ENCODE results near the gene NAGLU.

NAGLU gene

GRCh38 chr17:42565523-42566214 lies 29.6 kb downstream of the NAGLU start:
- Histone ChIP-seq H3K4me3 (ENCODE audit: low read length) (no peak overlapping the region), H3K9ac (ENCODE audit: low read depth, low read length) (no peak overlapping the region), H3K4me1 (ENCODE audit: insufficient read depth, low read length) (peaks cover 5% of the 10 kb centered on the region; the same call in 1 of the 2 replicates), H3K9me3 (ENCODE audit: insufficient read depth, low read depth, low read length) (no peaks in the 10 kb centered on the region), H3K27me3 (ENCODE audit: insufficient read depth, low read length) (no peaks in the 10 kb centered on the region), H3K36me3 (ENCODE audit: insufficient read depth, low read length) (peaks cover 49% of the 10 kb centered on the region), H3K27ac (ENCODE audit: low read depth, low read length) (peak overlapping the region; percentile 87)
- 91% methylated on average over 16 of the region's 16 CpGs for WGBS

DNA sequence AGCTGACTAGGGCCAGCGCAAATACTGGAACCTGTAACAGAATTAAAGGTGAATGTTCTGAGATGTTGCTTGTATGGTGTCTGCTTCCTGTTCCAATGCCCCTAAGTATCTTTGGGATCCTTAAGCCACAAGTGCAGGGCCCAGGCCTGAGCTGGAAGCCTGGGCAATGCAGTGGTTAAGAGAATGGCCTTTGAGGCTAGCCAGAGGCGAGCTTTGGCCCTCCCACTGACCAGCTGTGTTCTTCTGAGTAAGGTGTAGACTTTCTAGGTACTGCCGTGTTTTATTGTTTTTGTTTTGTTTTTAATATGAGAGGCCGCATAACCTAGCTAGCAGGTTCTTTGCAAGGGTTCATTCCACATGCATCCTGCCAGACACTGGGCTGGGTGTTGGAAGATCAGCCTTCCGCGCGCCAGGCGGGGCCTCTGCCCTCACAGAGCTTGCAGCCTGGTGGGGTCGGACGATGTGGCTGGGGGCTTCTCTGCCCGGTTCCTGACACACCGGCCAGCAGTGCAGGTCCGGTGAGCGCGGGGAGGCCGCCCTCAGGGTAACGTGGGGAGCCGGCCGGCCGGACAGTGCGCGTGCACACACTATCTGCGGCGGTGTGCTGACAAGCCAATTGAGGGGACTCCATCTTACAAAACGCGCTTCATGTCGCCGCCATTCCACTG lies 30.3 kb downstream of the NAGLU start:
- H3K27me3 ChIP-seq (ENCODE audit: insufficient read depth, low read length), result no peaks in the 10 kb centered on the region
- peaks cover 56% of the 10 kb centered on the region for H3K36me3 ChIP-seq (ENCODE audit: insufficient read depth, low read length)
- no peaks in the 10 kb centered on the region for H3K9me3 ChIP-seq (ENCODE audit: insufficient read depth, low read depth, low read length)
- peak overlapping the region; percentile 87 for H3K27ac ChIP-seq (ENCODE audit: low read depth, low read length)
- peaks cover 5% of the 10 kb centered on the region; the same call in 1 of the 2 replicates for H3K4me1 ChIP-seq (ENCODE audit: insufficient read depth, low read length)
- H3K9ac ChIP-seq (ENCODE audit: low read depth, low read length), result peak overlapping the region; percentile 43
- WGBS, result 50% methylated on average over 28 of the region's 28 CpGs
- peak overlapping the region; percentile 83 for H3K4me3 ChIP-seq (ENCODE audit: low read length)

DNA sequence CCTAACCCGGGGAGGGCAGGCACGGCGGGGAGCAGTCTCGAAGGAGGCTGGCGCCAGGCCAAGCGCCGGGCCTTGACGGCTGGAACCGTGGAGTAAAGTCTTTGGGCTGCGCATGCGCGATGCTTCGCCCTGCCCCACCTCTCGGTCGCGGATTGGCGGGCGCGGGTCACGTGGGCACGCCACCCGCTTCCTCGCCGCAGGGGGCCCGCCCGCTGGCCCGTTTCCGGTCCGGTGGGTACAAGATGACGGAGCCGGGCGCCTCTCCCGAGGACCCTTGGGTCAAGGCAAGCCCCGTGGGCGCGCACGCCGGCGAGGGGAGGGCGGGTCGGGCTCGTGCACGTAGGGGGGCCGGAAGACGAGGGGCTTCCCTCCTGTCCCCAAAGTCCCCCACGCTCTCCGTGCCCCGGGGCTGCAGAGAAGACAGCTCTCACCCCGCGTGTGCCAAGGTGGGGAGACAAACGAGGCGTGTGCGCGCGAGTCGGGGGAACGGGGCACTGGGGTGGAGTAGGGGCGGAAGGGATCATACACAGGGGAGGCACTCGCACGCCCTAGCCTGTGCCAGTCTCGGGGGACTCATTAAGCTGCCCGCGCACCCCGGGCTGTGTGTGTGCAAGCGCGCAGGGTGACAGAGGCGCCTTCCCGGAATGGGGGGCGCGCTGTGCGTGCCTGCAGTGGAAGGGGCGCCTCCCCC lies 31.0 kb downstream of the NAGLU start, which contains the start of gene MLX:
MLX (plus strand) TSS at position 218 of the 691 bp plus-strand sequence; CDS start at position 243, 25 bp downstream.
- H3K4me1 ChIP-seq (ENCODE audit: insufficient read depth, low read length), result peaks cover 5% of the 10 kb centered on the region; the same call in 1 of the 2 replicates
- no peaks in the 10 kb centered on the region for H3K27me3 ChIP-seq (ENCODE audit: insufficient read depth, low read length)
- under 1% methylated on average over 72 of the region's 72 CpGs for WGBS
- peaks cover 63% of the 10 kb centered on the region for H3K36me3 ChIP-seq (ENCODE audit: insufficient read depth, low read length)
- peak within 1 kb of the TSS; percentile 80 for H3K9ac ChIP-seq (ENCODE audit: low read depth, low read length)
- H3K4me3 ChIP-seq (ENCODE audit: low read length), result peak within 1 kb of the TSS; percentile 83
- peak within 1 kb of the TSS; percentile 88 for H3K27ac ChIP-seq (ENCODE audit: low read depth, low read length)
- no peaks in the 10 kb centered on the region for H3K9me3 ChIP-seq (ENCODE audit: insufficient read depth, low read depth, low read length)

GRCh38 chr17:42568341-42569111 lies 32.5 kb downstream of the NAGLU start:
- H3K9me3 ChIP-seq (ENCODE audit: insufficient read depth, low read depth, low read length), result no peaks in the 10 kb centered on the region
- H3K4me1 ChIP-seq (ENCODE audit: insufficient read depth, low read length), result peaks cover 5% of the 10 kb centered on the region; the same call in 1 of the 2 replicates
- no peaks in the 10 kb centered on the region for H3K27me3 ChIP-seq (ENCODE audit: insufficient read depth, low read length)
- no peak overlapping the region for H3K9ac ChIP-seq (ENCODE audit: low read depth, low read length)
- H3K4me3 ChIP-seq (ENCODE audit: low read length), result no peak overlapping the region
- H3K27ac ChIP-seq (ENCODE audit: low read depth, low read length), result no peak overlapping the region
- WGBS, result 87% methylated on average over 12 of the region's 14 CpGs
- peaks cover 76% of the 10 kb centered on the region for H3K36me3 ChIP-seq (ENCODE audit: insufficient read depth, low read length)

- Histone ChIP-seq H3K9me3 (ENCODE audit: insufficient read depth, low read depth, low read length) (no peaks in the 10 kb centered on the region), H3K27me3 (ENCODE audit: insufficient read depth, low read length) (no peaks in the 10 kb centered on the region), H3K9ac (ENCODE audit: low read depth, low read length) (no peak overlapping the region), H3K4me3 (ENCODE audit: low read length) (no peak overlapping the region), H3K36me3 (ENCODE audit: insufficient read depth, low read length) (peaks cover 78% of the 10 kb centered on the region), H3K27ac (ENCODE audit: low read depth, low read length) (no peak overlapping the region), H3K4me1 (ENCODE audit: insufficient read depth, low read length) (no peaks in the 10 kb centered on the region)
- WGBS, result 95% methylated on average over 9 of the region's 12 CpGs
Observed at GRCh38 chr17:42571435-42572225, 35.6 kb downstream of the NAGLU start.

DNA sequence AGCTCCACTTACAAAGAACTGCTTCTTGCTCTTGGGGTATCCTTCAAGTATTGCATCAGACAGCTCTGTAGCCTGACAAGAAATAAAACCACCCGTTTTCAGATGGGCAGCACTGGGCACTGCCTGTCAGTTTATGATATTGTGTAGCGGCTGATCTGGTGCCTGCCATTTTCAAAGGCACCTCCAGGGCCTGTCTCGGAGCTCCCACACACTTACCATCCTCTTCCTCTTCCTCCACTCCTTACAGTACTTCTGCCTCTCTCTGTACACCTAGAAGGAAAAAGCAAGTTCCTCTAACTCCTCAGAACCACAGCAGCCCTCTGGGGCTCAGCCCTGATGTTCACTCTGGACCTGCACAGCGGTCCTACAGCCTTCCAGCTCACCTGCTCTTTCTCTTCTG lies 37.1 kb downstream of the NAGLU start:
- WGBS, result 95% methylated on average over 4 of the region's 4 CpGs
- no peaks in the 10 kb centered on the region for H3K9me3 ChIP-seq (ENCODE audit: insufficient read depth, low read depth, low read length)
- no peak overlapping the region for H3K4me3 ChIP-seq (ENCODE audit: low read length)
- H3K36me3 ChIP-seq (ENCODE audit: insufficient read depth, low read length), result peaks cover 81% of the 10 kb centered on the region
- no peak overlapping the region for H3K9ac ChIP-seq (ENCODE audit: low read depth, low read length)
- no peaks in the 10 kb centered on the region for H3K27me3 ChIP-seq (ENCODE audit: insufficient read depth, low read length)
- no peak overlapping the region for H3K27ac ChIP-seq (ENCODE audit: low read depth, low read length)
- no peaks in the 10 kb centered on the region for H3K4me1 ChIP-seq (ENCODE audit: insufficient read depth, low read length)

DNA sequence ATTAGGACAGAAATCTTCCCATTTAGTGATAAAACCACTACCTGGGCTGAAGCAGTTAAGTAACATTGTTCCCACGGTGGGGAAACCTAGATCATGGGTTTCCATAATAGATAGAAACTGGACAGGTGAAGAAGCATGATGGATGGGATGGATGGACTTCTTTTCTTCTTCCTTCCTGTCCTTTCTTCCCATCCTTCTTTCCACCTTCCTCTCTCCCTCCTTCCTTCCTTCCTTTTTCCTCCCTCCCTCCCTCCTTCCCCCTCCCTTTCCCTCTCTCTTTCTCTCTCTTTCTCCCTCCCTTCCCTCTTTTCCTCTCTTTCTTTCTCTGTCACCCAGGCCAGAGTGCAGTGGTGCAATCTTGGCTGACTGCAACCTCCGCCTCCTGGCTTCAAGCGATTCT lies 38.4 kb downstream of the NAGLU start:
- H3K9me3 ChIP-seq (ENCODE audit: insufficient read depth, low read depth, low read length), result no peaks in the 10 kb centered on the region
- no peak overlapping the region for H3K4me3 ChIP-seq (ENCODE audit: low read length)
- H3K9ac ChIP-seq (ENCODE audit: low read depth, low read length), result no peak overlapping the region
- no peaks in the 10 kb centered on the region; the same call in 1 of the 2 replicates for H3K4me1 ChIP-seq (ENCODE audit: insufficient read depth, low read length)
- 86% methylated on average over 3 of the region's 3 CpGs for WGBS
- no peak overlapping the region for H3K27ac ChIP-seq (ENCODE audit: low read depth, low read length)
- no peaks in the 10 kb centered on the region for H3K27me3 ChIP-seq (ENCODE audit: insufficient read depth, low read length)
- H3K36me3 ChIP-seq (ENCODE audit: insufficient read depth, low read length), result peaks cover 70% of the 10 kb centered on the region

DNA sequence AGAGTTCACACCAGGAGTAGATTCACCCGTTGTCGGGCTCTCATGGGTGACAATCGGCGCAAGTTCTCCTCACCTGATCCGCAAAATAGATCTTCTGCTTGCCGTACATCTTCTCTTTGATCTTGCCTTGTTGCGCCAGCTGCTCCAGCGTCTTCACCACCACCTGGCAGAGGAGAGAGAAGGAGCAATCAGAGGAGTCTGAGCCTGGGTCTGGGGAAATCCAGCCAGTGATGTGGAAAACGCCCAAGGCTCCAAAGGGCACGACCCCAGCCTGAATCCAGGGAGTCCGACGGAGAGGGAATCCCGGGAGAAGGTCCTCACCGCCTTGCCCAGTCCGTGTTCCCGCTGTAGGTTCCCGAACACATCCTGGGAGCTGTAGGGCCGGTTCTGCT lies 41.1 kb downstream of the NAGLU start:
- peak overlapping the region; percentile 94 for H3K9ac ChIP-seq (ENCODE audit: low read depth, low read length)
- H3K27me3 ChIP-seq (ENCODE audit: insufficient read depth, low read length), result no peaks in the 10 kb centered on the region
- no peaks in the 10 kb centered on the region for H3K9me3 ChIP-seq (ENCODE audit: insufficient read depth, low read depth, low read length)
- WGBS, result 5% methylated on average over 18 of the region's 18 CpGs
- peak overlapping the region; percentile 88 for H3K4me3 ChIP-seq (ENCODE audit: low read length)
- H3K4me1 ChIP-seq (ENCODE audit: insufficient read depth, low read length), result no peaks in the 10 kb centered on the region; the same call in 1 of the 2 replicates
- peak overlapping the region; percentile 82 for H3K27ac ChIP-seq (ENCODE audit: low read depth, low read length)
- H3K36me3 ChIP-seq (ENCODE audit: insufficient read depth, low read length), result peaks cover 61% of the 10 kb centered on the region

DNA sequence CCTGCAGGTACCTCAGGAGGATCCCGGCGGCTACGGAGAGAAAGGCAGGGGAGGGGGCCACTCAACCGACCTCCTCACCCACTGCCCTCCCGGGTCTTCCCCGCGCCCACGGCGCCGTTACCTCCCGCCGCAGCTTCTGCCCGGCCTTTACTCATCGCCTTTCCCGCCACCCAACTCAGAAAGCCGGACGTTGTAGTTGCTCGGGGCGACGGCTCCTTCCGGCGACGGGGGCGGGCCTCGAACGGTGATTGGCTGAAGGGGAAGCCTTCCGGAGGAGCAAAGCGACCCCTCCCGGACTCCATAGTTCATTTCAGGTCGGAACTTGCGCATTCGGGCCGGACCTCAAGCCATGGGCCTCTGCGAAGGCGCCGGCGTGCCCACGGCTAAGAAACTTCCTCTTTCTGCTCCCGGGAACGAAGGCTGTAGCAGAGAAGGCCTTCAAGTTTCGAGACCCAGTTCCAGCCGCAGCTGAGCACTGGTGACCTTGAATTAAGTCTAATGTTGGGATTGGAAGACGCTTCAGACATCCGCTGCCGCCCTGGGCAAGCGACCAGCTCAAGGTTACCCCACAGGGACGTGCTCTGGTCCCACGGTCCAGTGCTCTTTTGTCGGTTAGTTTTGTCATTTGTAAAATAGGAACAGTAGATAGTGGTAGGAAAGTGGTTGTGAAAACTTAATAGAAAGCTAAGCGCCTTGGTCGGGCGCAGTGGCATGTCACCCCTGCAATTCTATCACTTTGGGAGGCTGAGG lies 41.7 kb downstream of the NAGLU start, which contains the start of gene PSMC3IP:
PSMC3IP (minus strand) TSS at position 198 of the 750 bp plus-strand sequence; CDS start at position 155, 43 bp downstream.
- peak within 1 kb of the TSS; percentile 88 for H3K4me3 ChIP-seq (ENCODE audit: low read length)
- no peaks in the 10 kb centered on the region; the same call in 1 of the 2 replicates for H3K4me1 ChIP-seq (ENCODE audit: insufficient read depth, low read length)
- H3K9ac ChIP-seq (ENCODE audit: low read depth, low read length), result peak within 1 kb of the TSS; percentile 94
- peak within 1 kb of the TSS; percentile 82 for H3K27ac ChIP-seq (ENCODE audit: low read depth, low read length)
- H3K36me3 ChIP-seq (ENCODE audit: insufficient read depth, low read length), result peaks cover 61% of the 10 kb centered on the region
- H3K9me3 ChIP-seq (ENCODE audit: insufficient read depth, low read depth, low read length), result no peaks in the 10 kb centered on the region
- WGBS, result under 1% methylated on average over 52 of the region's 52 CpGs
- no peaks in the 10 kb centered on the region for H3K27me3 ChIP-seq (ENCODE audit: insufficient read depth, low read length)
